Naive thymus-derived CD8-positive, alpha-beta T cell (primary cell): ENCODE data around the gene SEC22C. TPM values are rescaled to one million over a fixed set of nuclear protein-coding genes. Genes with fewer than 3 reads are reported as not detected.

Experiments
- ATAC-seq, 2 donors: fragments of 150-1000 bp; cut with Tn5 transposase in 1 of 2; sonication (Bioruptor Pico), chemical (Tn5 transposase) in 1 of 2; 1 replicate in 1 of 2; 2 replicates in 1 of 2; pipeline ENCODE4 v1.10.0; 2021; ENCODE audit warnings: mild to moderate bottlenecking in 2 of 2, moderate library complexity in 2 of 2
- POLR2A ChIA-PET: fragments of 350-600 bp; sonication (Branson Sonifier 250); formaldehyde crosslinking; loops from one replicate; lab custom pipeline; 2021; ENCODE audit warnings: antibody characterized with exemption; lab: Charles Lee
- DNase-seq, 10 donors: peaks; one replicate each; pipeline versions ENCODE4 v3.0.0 to v3.0.0-alpha.2; 2020 to 2022
- H3K27ac Mint-ChIP-seq, 10 donors: one replicate each; pipeline ENCODE4 v1.8.0; 2020 to 2022; ENCODE audit warnings: mild to moderate bottlenecking in 10 of 10, mixed read lengths in 10 of 10, moderate library complexity in 4 of 10, inconsistent platforms in 1 of 10
- H3K27me3 Mint-ChIP-seq, 5 donors: one replicate each; pipeline ENCODE4 v1.8.0; 2021 to 2022; ENCODE audit warnings: mixed read lengths in 5 of 5
- H3K36me3 Mint-ChIP-seq, 3 donors: one replicate each; pipeline ENCODE4 v1.8.0; 2020 to 2022; ENCODE audit warnings: mixed read lengths in 3 of 3, mild to moderate bottlenecking in 2 of 3, inconsistent platforms in 1 of 3
- H3K4me1 Mint-ChIP-seq, 4 donors: one replicate each; pipeline ENCODE4 v1.8.0; 2021 to 2022; ENCODE audit warnings: mixed read lengths in 4 of 4
- H3K4me3 Mint-ChIP-seq, 10 donors: one replicate each; pipeline ENCODE4 v1.8.0; 2020 to 2022; ENCODE audit warnings: mild to moderate bottlenecking in 10 of 10, mixed read lengths in 10 of 10, moderate library complexity in 6 of 10, inconsistent platforms in 1 of 10
- H3K9me3 Mint-ChIP-seq, 9 donors: one replicate each; pipeline ENCODE4 v1.8.0; 2020 to 2022; ENCODE audit warnings: mixed read lengths in 9 of 9, mild to moderate bottlenecking in 3 of 9, inconsistent platforms in 1 of 9, moderate library complexity in 1 of 9
- polyA plus RNA-seq, 3 donors: library from polyadenylated mRNA; unstranded; fragments of 300-500 nt; fragmentation: Illumina TruSeq; gene quantifications; one replicate each; pipeline ENCODE4 v1.2.3, GENCODE V29; 2021
- total RNA-seq, 8 experiments: library from RNA in 2 of 8; stranded (reverse) in 2 of 8; gene quantifications; one replicate each; pipeline ENCODE4 v1.2.3 and lab custom pipeline; 2021 to 2026

The SEC22C gene
- total and polyA plus RNA-seq, 5 experiments from 2014 or later, result 33.9 to 47.6 (median 39.3) TPM

DNA sequence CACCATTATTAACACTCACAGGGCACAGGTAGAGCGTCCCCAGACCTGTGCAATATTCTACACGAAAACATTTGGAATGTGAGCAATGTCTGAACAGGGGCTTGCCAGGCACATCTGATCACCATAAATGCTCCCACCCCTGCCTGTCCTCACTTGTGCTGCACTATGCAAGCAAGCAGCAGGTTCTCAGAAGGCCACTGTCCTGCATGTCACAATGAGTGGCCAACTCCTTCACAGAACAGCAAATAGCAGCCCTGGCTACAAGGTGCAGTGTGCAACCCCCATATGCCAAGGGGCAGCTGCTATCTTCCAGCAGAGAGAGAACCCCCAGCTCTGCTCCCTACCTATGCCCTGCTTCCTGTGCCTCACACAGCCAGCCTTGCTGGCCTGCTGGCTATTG is 32.6 kb downstream of the SEC22C start:
- no peak for ATAC-seq
- peaks cover 0 to 7% (median 2%) of the 10 kb centered on the region in 4 donors for H3K4me1 Mint-ChIP-seq
- H3K4me3 Mint-ChIP-seq, result no peak overlapping the region
- H3K36me3 Mint-ChIP-seq, result peaks cover 5 to 51% (median 8%) of the 10 kb centered on the region in 3 donors
- POLR2A ChIA-PET, result interaction anchor here (0.9 to 4.6 kb wide), 2 partner anchors 47 kb away, joined by 4 to 24 read pairs; partner anchors contain the start of gene VIPR1
- H3K27me3 Mint-ChIP-seq, result no peaks in the 10 kb centered on the region
- DNase-seq, result no peak
- no peaks in the 10 kb centered on the region for H3K9me3 Mint-ChIP-seq
- H3K27ac Mint-ChIP-seq, result peak overlapping the region in 4 of 10 donors; percentile 24 to 60 (median 44)

DNA sequence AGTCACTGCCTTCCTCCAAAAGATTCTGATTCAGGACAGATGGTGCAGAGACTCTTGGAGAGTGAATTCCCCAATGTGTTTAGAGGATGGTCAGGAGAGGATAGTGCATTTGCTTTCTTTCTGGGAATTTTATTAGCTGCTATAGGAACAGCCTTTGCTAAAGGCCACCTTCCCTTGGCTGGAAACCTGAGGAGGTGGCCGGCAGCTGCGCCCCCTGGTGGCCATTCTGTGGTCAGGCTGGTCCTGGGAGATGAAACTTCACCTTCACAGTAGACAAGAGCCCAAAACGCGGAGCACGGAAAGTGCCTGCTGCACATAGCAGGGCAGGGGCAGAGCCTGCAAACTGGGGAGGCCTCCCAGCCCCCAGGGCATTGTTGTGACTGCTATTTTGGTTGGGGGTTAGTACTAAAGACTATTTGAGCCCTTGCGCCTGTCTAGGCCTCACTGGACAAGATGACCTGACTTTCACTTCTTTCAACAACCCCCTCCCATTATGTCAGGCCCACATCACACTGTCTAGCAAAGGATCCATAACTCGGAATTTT is 34.3 kb downstream of the SEC22C start:
- Mint-ChIP-seq H3K4me3 (no peak overlapping the region), H3K36me3 (peaks cover 0 to 35% (median 0%) of the 10 kb centered on the region in 3 donors), H3K9me3 (no peaks in the 10 kb centered on the region), H3K27ac (peak overlapping the region in 4 of 10 donors; percentile 20 to 73 (median 41)), H3K4me1 (peaks cover 0 to 7% (median 2%) of the 10 kb centered on the region in 4 donors), H3K27me3 (no peaks in the 10 kb centered on the region)
- POLR2A ChIA-PET, result interaction anchor here (1.3 to 4.6 kb wide), 2 partner anchors 39 to 45 kb away, joined by 4 to 24 read pairs; partner anchors contain the start of gene VIPR1
- ATAC-seq (peak; percentile 75 to 92), DNase-seq (peak; percentile 35 to 76 (median 62))

DNA sequence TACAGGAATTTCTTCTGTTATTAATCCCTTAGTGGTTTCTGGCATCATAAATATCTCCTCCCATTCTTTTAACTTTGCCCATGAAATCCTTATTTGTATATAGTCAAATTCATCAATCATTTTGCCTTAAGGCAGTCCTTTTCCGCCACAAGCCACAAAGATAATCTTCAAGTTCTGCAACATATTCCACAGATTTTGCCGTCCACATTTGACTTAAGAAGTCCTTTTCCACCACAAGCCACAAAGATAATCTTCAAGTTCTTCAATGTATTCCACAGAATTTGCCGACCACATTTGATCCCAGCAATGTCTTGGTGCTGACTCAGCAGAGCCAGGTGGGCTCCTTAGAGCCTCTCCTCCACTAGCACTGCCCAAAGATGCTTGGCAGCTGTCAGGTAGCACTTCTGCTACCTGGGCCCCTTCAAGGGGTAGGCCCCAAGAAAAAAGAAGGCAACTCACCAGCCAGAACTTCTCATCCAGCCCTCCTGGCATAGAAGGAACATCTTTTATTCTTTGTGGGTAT is 35.0 kb downstream of the SEC22C start:
- H3K4me1 Mint-ChIP-seq, result peaks cover 0 to 7% (median 2%) of the 10 kb centered on the region in 4 donors
- no peak overlapping the region for H3K4me3 Mint-ChIP-seq
- POLR2A ChIA-PET, result interaction anchor here (1.3 to 4.6 kb wide), 2 partner anchors 38 to 45 kb away, joined by 4 to 24 read pairs; partner anchors contain the start of gene VIPR1
- peaks cover 0 to 29% (median 0%) of the 10 kb centered on the region in 3 donors for H3K36me3 Mint-ChIP-seq
- DNase-seq, result no peak
- no peaks in the 10 kb centered on the region for H3K27me3 Mint-ChIP-seq
- no peak for ATAC-seq
- H3K27ac Mint-ChIP-seq, result peak overlapping the region in 2 of 10 donors; percentile 24 to 73
- H3K9me3 Mint-ChIP-seq, result no peaks in the 10 kb centered on the region

DNA sequence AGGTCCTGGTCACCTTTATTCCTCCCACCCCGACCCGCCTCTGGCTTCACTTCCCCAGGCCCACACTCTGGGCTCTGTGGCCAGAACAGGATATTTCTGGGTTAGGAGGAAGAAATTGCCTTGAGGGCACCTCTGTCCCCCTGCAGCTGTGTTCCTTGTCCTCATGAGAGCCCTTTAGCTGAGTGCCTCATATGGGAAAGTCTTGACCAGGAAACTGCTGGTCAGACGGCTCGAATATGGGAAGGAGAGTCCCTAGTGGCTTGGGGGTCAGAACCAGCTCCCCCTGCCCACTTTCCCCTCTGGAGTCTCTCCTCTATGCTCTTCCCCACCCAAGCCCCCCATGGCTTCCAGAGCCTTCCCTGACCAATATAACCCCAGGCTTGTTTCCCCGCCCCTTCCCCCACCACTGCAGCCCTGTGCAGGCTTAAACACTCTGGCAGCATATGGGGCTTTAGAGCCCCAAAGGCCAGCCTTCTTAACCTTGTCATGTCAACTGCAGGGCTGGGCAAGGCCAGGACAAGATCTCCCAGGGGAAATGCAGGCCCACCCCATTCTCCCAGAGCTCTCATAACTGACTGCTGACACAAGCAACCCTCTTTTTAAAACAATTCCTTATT is 36.4 kb downstream of the SEC22C start:
- no peak overlapping the region for H3K27ac Mint-ChIP-seq
- H3K4me3 Mint-ChIP-seq, result no peak overlapping the region
- H3K4me1 Mint-ChIP-seq, result peaks cover 0 to 9% (median 4%) of the 10 kb centered on the region in 4 donors
- H3K27me3 Mint-ChIP-seq, result no peaks in the 10 kb centered on the region
- no peak for DNase-seq
- peaks cover 0 to 18% (median 0%) of the 10 kb centered on the region in 3 donors for H3K36me3 Mint-ChIP-seq
- H3K9me3 Mint-ChIP-seq, result no peaks in the 10 kb centered on the region
- ATAC-seq, result no peak
- POLR2A ChIA-PET, result interaction anchor here (1.5 to 4.6 kb wide), 2 partner anchors 18 to 43 kb away, joined by 5 to 24 read pairs; partner anchors contain the start of gene VIPR1

DNA sequence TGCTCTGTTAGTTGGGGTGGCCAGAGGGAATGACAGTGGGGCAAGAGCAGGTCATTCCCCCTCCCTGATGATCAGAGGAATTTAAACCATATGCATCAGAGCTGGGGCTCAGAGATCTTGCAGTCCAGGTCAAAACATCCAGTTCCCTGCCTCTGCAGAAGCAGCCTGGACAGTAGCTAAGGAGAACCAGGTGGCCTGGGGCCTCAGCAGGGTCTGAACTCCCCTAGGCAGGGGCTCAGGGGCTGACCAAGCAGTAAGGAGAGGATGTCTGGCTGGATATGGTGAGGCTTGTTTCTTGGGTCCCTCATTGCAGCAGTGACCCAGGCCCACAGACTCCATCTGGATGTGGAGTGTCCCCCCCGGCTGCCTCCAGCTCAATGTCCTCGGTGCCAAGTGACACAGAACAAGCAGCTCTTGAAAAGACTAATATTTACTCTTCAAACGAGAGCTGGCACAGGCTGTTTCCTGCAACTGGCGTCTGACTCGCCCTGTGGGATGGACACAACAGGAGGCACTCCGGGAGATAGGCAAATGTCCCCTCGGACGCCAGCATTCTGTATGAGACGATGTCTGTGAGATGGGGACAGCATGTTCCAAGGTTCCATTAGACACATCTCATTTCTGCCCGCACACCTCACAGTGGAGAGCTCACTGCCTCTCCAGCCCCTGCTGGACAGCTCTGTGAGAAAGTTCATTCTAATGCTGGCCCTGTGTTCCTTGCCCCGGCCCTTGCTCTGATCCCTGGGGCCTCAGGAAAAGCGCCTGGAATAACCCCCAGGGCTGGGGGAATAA is 37.1 kb downstream of the SEC22C start:
- peaks cover 5 to 12% (median 7%) of the 10 kb centered on the region in 4 donors for H3K4me1 Mint-ChIP-seq
- H3K27ac Mint-ChIP-seq, result no peak overlapping the region
- POLR2A ChIA-PET, result interaction anchor here (1.3 to 4.6 kb wide), 3 partner anchors 17 to 43 kb away, joined by 3 to 24 read pairs (median 5); partner anchors contain the start of gene VIPR1
- ATAC-seq, result no peak
- no peaks in the 10 kb centered on the region for H3K9me3 Mint-ChIP-seq
- no peak for DNase-seq
- no peak overlapping the region for H3K4me3 Mint-ChIP-seq
- H3K27me3 Mint-ChIP-seq, result no peaks in the 10 kb centered on the region
- peaks cover 0 to 14% (median 0%) of the 10 kb centered on the region in 3 donors for H3K36me3 Mint-ChIP-seq

DNA sequence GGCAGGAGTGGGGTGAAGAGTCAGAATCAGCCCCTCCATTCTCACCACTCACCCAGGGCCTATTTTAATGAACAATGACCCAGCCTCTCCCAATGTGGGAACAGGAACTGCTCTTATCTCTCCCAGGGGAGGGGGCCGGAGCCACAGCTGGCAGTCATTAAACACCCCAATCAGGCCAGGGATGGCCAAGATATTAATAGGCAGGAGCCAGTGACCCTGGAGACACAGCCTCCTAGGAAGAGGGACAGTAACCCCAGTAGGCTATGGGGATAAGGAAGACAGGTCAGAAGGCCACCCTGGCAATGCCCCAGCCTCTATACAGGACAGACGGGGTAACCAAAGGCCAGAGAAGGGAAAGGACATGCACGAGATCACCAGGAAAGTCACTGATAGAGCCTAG is 40.7 kb downstream of the SEC22C start:
- ATAC-seq (no peak), DNase-seq (peak in 1 of 10 donors; percentile 49)
- POLR2A ChIA-PET, result interaction anchor here (1.4 to 2.0 kb wide), 3 partner anchors 12 to 39 kb away, joined by 4 to 15 read pairs (median 4); partner anchors contain the start of gene VIPR1
- no peaks in the 10 kb centered on the region for H3K27me3 Mint-ChIP-seq
- H3K27ac Mint-ChIP-seq, result peak overlapping the region in 2 of 10 donors; percentile 31 to 72
- H3K4me3 Mint-ChIP-seq, result no peak overlapping the region
- no peaks in the 10 kb centered on the region for H3K9me3 Mint-ChIP-seq
- no peaks in the 10 kb centered on the region for H3K36me3 Mint-ChIP-seq
- peaks cover 12 to 31% (median 24%) of the 10 kb centered on the region in 4 donors for H3K4me1 Mint-ChIP-seq

DNA sequence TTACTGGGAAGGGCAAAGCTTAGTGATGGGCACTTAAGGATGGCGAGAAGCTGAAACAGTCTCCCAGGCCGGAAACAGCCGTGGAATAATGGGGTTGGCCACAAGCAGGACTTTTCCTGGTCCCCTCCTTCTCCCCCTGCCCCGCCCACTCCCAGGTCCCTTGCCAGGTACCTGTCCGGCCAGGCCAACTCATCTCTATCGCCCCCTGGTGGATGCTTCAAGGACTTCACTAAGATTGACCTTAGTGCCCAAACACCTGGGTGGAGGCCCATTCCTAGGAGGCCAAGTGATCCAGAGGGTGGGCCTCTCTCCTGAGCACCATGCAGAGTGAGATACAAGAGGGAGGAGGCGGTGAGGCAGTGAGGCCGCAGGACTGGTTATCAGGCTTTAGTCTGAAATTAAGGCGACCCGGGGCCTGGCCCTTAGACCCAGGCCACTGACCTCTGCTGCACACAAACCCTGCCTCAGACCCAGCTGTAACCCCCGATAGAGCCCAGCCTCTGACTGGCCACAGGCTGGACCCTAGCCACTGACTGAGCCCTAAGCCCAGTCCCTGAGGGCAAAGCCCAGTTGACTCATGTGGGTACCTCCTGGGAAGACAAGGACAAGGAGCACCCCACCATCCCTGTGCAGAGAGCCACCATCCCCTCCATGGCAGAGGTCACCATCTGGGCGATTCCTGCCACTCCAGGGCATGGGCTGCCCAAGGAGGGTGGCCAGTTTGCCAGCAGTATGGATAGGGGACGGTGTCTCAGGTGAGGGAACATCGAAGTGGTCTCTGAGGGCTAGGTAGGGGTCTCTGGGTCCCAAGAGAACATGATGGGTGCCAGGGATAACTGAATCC is 41.7 kb downstream of the SEC22C start:
- DNase-seq (peak; percentile 32 to 80 (median 50)), ATAC-seq (peak; percentile 52 to 74)
- no peaks in the 10 kb centered on the region for H3K36me3 Mint-ChIP-seq
- no peaks in the 10 kb centered on the region for H3K9me3 Mint-ChIP-seq
- POLR2A ChIA-PET, result interaction anchor here (0.6 to 2.0 kb wide), 5 partner anchors 21 to 38 kb away, joined by 3 to 15 read pairs (median 3); partner anchors contain the start of gene VIPR1
- H3K4me3 Mint-ChIP-seq, result no peak overlapping the region
- H3K4me1 Mint-ChIP-seq, result peaks cover 14 to 35% (median 25%) of the 10 kb centered on the region in 4 donors
- no peaks in the 10 kb centered on the region for H3K27me3 Mint-ChIP-seq
- H3K27ac Mint-ChIP-seq, result peak overlapping the region in 7 of 10 donors; percentile 4 to 90 (median 86)

DNA sequence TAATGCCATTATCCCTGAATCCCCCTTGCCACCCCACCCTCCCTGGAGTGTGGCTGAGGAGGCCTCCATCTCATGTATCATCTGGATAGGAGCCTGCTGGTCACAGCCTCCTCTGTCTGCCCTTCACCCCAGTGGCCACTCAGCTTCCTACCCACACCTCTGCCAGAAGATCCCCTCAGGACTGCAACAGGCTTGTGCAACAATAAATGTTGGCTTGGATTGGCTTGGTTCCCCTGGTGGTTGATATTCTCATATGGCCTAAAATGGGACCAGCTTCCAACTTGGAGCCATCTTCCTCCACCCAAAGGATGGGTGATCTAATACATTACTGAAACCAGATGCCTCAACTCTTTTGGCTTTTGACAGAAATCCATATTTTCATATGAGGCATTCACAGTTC is 44.4 kb downstream of the SEC22C start:
- DNase-seq (no peak), ATAC-seq (no peak)
- Mint-ChIP-seq H3K4me1 (peaks cover 33 to 59% (median 46%) of the 10 kb centered on the region in 4 donors), H3K9me3 (no peaks in the 10 kb centered on the region), H3K4me3 (peak overlapping the region in 1 of 10 donors; percentile 46), H3K36me3 (peaks cover 0 to 16% (median 6%) of the 10 kb centered on the region in 3 donors), H3K27me3 (no peaks in the 10 kb centered on the region), H3K27ac (peak overlapping the region in 9 of 10 donors; percentile 3 to 91 (median 57))
- POLR2A ChIA-PET, result interaction anchor here (0.6 to 9.5 kb wide), 4 partner anchors 11 to 34 kb away, joined by 3 to 89 read pairs (median 6); partner anchors contain the start of gene VIPR1

DNA sequence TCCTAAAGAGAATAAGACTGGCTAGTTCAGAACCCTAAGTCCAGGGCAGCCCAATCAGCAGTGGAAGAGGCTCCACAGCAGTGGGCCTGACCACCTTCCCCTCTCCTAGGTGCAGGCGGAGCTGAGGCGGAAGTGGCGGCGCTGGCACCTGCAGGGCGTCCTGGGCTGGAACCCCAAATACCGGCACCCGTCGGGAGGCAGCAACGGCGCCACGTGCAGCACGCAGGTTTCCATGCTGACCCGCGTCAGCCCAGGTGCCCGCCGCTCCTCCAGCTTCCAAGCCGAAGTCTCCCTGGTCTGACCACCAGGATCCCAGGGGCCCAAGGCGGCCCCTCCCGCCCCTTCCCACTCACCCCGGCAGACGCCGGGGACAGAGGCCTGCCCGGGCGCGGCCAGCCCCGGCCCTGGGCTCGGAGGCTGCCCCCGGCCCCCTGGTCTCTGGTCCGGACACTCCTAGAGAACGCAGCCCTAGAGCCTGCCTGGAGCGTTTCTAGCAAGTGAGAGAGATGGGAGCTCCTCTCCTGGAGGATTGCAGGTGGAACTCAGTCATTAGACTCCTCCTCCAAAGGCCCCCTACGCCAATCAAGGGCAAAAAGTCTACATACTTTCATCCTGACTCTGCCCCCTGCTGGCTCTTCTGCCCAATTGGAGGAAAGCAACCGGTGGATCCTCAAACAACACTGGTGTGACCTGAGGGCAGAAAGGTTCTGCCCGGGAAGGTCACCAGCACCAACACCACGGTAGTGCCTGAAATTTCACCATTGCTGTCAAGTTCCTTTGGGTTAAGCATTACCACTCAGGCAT is 45.6 kb downstream of the SEC22C start:
- H3K4me3 Mint-ChIP-seq, result peak overlapping the region in 1 of 10 donors; percentile 14
- H3K27ac Mint-ChIP-seq, result peak overlapping the region; percentile 5 to 81 (median 68)
- no peaks in the 10 kb centered on the region for H3K27me3 Mint-ChIP-seq
- peaks cover 44 to 71% (median 58%) of the 10 kb centered on the region in 4 donors for H3K4me1 Mint-ChIP-seq
- H3K36me3 Mint-ChIP-seq, result peaks cover 0 to 27% (median 16%) of the 10 kb centered on the region in 3 donors
- POLR2A ChIA-PET, result interaction anchor here (0.7 to 9.5 kb wide), 6 partner anchors 9 to 33 kb away, joined by 3 to 89 read pairs (median 5); partner anchors contain the start of gene VIPR1
- ATAC-seq, result peak; percentile 55 to 68
- H3K9me3 Mint-ChIP-seq, result no peaks in the 10 kb centered on the region
- peak in 8 of 10 donors; percentile 24 to 75 (median 38) for DNase-seq

DNA sequence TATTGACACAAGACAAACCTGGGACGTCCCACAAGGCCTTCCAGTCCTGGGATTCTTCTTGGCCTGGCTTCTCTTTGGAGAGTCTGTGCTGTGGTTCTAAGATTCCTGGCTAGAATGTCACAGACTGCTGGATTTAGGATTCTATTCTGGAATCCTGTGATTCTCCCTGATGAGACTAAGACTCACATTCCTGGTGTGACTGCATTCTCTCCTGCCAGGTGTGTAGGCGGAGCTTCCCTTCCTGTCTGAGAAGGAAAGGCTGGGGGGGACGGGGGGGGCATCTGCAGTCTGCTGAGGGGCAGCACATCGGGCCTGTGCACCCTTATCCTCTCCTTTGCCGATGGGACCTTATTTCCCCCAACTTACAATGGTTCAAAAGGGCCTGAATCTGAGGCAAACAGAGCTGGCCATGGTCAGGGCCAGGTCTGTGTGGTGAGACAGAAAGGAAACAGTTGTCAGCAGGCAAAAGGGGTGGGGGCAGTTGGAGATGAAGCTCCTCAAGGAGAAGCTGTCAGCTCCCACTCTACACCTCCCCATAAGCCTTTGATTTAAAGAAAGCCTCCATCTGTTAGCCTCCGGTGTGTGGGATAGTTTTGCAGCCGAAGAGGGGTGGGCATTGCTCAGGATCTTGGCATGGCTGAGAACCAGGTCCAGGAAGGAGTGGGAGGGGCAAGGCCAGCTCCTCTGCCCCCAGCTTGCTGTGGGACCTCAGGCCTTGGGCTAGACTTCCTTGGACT is 48.4 kb downstream of the SEC22C start:
- Mint-ChIP-seq H3K36me3 (peaks cover 0 to 39% (median 24%) of the 10 kb centered on the region in 3 donors), H3K4me3 (peak overlapping the region in 4 of 10 donors; percentile 47 to 62 (median 58))
- ATAC-seq, result no peak

More for the DNA sequence above, 48.4 kb downstream of the SEC22C start:
- POLR2A ChIA-PET, result interaction anchor here (0.8 to 9.5 kb wide), 4 partner anchors 11 to 30 kb away, joined by 3 to 89 read pairs (median 6); partner anchors contain the start of gene VIPR1
- no peak for DNase-seq
- Mint-ChIP-seq H3K9me3 (no peaks in the 10 kb centered on the region), H3K27ac (peak overlapping the region; percentile 9 to 97 (median 86)), H3K4me1 (peaks cover 43 to 84% (median 77%) of the 10 kb centered on the region in 4 donors), H3K27me3 (no peaks in the 10 kb centered on the region)
